ENCODE results near the gene BRINP2.

BRINP2 gene

GRCh38 chr1:177227978-177228692, 57.4 kb downstream of the BRINP2 start:
- no peak for DNase-seq

GRCh38 chr1:177228693-177229065, 57.9 kb downstream of the BRINP2 start:
- no peak for DNase-seq

DNA sequence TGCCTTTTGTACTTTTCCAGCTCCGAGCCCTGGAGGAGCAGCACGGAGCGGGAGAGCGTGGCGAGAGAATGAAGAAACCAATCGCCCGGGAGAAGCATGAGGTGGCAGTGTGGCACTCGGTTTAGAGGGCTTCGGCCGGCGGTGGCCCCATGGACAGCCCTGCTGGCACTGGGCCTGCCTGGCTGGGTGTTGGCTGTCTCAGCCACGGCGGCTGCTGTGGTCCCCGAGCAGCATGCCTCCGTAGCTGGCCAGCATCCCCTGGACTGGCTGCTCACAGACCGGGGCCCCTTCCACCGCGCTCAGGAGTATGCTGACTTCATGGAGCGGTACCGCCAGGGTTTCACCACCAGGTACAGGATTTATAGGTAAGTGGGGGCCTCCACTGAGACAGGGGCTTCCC, 59.0 kb downstream of the BRINP2 start:
- no peak for DNase-seq

- no peak for DNase-seq
Measured at GRCh38 chr1:177230228-177231016, 59.7 kb downstream of the BRINP2 start.

DNA sequence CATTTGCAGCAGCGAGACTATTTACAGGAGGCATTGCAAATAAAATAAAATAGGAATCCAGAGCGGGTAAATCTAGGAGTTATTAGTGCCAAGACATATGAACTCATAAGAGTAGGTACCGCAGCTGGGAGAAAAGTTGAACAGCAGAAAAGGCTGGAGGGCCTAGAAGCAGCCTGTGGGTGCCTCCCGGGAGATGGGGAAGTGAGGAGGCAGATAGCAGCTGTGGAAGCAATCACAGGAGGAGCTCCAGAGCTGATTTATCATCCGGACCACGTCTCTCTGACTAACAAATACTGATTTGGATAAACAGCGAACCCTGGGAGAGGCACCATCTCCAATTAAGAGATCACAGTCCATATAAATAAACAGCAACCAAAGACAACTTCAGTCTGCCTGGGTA, 64.6 kb downstream of the BRINP2 start:
- DNase-seq, result no peak

- DNase-seq, result no peak
Measured at GRCh38 chr1:177236962-177237361, 66.2 kb downstream of the BRINP2 start.

DNA sequence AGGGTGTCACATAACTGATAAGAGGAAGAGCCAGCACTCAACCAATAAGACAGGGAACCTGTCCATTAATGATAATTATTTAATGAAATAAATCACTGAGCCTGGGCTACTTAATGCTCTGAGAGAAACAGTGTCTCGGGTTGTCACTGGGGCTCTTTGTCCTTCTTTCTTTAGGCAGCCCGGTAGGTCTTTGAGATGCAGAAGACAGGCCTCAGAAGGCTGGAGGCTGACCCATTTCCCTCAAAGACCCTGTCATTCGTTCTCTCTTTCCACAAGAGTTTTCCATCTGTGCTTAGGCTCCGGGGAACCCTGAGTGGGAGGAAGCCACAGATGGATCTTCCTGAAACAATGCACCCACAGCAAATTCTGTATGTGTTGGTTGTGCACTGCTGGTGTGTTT, 68.2 kb downstream of the BRINP2 start:
- DNase-seq, result no peak

DNA sequence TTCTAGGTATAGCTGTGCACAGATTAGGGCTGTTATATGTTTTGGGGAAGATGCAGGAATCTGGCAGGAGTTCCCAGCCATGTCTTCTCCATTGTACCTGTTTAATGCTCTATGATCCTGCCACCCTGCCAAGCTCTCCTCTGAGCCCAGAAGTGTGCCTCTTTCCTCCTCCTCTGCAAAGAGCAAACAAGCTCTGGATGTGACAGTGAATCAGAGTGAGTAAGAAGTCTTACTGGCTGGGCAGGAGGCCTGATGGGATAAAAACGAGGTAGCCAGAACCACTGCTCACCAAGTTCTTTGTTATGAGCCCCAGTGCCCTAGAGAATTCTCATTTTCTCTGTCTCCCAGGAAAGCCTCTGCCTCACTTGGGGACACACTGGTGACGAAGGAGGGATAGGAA, 69.0 kb downstream of the BRINP2 start:
- no peak for DNase-seq

DNA sequence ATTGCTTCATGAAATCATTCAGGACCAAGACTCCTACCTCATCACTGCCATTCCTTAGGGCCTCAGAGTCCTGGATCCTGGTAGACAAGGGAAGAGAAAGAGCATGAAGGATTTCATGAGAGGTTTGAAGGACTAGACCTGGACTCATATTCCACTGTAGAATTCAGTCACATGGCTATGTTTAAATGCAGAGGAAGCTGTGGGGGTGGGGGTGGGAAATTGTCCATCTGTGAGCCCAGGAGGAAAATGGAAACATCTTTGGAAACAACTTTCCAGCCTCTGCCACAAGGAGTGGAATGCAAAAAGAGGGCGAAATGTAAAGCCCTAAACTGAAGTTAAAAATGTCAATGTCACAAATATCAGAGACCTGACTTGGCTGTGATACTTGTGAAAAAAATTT, 73.0 kb downstream of the BRINP2 start:
- no peak for DNase-seq

- DNase-seq, result no peak
Measured at GRCh38 chr1:177246710-177247580, 76.2 kb downstream of the BRINP2 start.

- no peak for DNase-seq
Measured at GRCh38 chr1:177247623-177248176, 76.9 kb downstream of the BRINP2 start.

- DNase-seq, result no peak
Measured at GRCh38 chr1:177248258-177248657, 77.5 kb downstream of the BRINP2 start.

DNA sequence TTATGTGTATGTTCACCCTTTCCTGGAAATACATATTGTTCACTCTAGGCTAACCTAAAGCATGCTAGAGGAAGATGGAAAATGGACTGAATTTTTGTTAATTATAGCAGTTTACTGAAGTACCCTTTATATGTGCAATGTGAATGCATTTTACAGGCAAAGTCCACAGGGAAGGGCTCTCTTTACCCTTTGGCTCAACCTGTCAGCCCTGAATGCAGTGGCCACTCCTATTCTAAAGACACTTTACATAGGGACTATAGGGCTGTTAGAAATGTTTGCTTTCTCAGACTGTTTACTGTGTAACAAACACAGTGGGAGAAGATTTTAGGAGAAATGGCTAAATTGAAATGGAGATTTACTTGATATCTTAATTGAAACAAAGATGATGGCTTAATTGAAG, 78.5 kb downstream of the BRINP2 start:
- no peak for DNase-seq

DNA sequence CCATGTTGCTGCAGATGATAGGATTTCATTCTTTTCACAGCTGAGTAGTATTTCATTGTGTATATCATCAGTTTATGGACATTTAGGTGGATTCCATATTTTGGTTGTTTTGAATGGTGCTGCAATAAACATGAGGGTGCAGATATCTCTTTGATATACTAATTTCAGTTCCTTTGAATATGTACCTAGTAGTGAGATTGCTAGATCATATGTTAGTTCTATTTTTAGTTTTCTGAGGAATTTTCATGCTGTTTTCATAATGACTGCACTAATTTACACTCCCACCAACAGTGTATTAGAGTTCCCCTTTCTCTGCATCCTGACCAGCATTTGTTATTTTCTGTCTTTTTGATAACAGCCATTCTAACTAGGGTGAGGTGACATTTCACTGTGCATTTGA, 82.1 kb downstream of the BRINP2 start:
- DNase-seq, result no peak

DNA sequence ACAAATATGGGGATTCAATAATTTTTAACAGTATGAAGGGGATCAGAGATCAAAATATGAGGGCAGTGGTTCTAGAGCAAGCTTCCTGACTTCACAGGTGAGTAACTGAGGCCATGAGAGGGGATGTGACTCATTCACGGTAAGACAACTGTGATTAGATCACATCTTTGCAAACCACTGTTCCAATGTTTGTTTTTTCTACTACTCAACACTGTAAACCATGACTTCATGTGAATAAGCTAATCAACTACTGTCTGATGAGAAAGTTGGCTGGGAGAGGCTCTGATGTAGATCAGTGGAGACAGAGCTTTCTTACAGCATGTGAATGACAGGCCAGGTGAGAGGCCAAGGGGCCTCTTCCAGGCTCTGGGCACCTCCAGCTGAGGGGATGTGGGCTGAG, 84.7 kb downstream of the BRINP2 start:
- no peak for DNase-seq

GRCh38 chr1:177256153-177257075, 85.7 kb downstream of the BRINP2 start:
- peak in 1 of 2 donors; percentile 17 for DNase-seq

GRCh38 chr1:177257128-177257527, 86.4 kb downstream of the BRINP2 start:
- DNase-seq, result no peak

GRCh38 chr1:177257576-177257975, 86.8 kb downstream of the BRINP2 start:
- DNase-seq, result no peak

DNA sequence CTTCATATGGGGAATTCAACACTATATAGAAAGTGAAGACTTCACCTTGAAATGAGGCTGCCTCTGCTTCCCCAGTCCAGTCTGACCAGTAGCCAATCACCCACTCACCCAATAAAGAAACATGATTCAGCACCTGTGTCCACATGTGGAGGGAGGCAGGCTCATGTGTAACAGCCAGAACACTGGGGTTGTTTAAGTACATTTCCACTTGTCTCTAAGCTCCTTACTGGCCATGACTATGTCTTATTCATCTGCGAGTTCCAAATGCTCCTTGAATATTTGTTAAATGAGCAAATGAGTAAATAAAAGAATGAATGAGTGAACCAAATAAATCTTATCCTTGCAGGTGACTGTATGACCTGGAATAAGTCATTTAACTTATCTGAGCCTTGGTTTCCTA, 100.1 kb downstream of the BRINP2 start:
- no peak for DNase-seq

- no peak for DNase-seq
Measured at GRCh38 chr1:177273141-177273540, 102.4 kb downstream of the BRINP2 start.

GRCh38 chr1:177274687-177275211, 104.0 kb downstream of the BRINP2 start:
- DNase-seq, result no peak

- DNase-seq, result no peak
Measured at GRCh38 chr1:177275736-177276135, 105.0 kb downstream of the BRINP2 start.

Data from stimulated activated CD4-positive, alpha-beta T cell treated with anti-CD3 and anti-CD28 coated beads, Interleukin-2, amount 100 ng/mL, for 24 hours (primary cell).